Caco-2 (cell line): ENCODE results near the gene TUBA8. TPM values are rescaled to one million over a fixed set of nuclear protein-coding genes. Genes with fewer than 3 reads are reported as not detected.

Experiments
- BruUV-seq: library from RNA; stranded (reverse); fragments of 400-500 nt; replicated peaks from 2 replicates; lab custom pipeline; 2021; lab: Mats Ljungman, UMichigan
- CTCF ChIA-PET: fragments of 300-600 bp; sonication (Branson Sonifier 250); formaldehyde crosslinking; loops from one replicate; lab custom pipeline; 2022; ENCODE audit warnings: antibody characterized with exemption; lab: Charles Lee
- POLR2A ChIA-PET: fragments of 300-600 bp; sonication (Branson Sonifier 250); formaldehyde crosslinking; loops from one replicate; lab custom pipeline; 2022; ENCODE audit warnings: antibody characterized with exemption; lab: Charles Lee
- DNase-seq, 2 experiments: peaks; one replicate each; pipeline versions ENCODE4 v3.0.0 to v3.0.0-alpha.2; 2020 to 2022
- H3K27me3 ChIP-seq: replicated peaks from 2 replicates; pipeline ENCODE4 v1.6.0; 2011; ENCODE audit warnings: low read length; ENCODE audit not compliant: control insufficient read depth, insufficient read depth
- H3K36me3 ChIP-seq: 2 replicates; pipeline ENCODE4 v1.5.1; 2011; ENCODE audit warnings: low read length; ENCODE audit not compliant: control insufficient read depth, insufficient read depth
- H3K4me1 ChIP-seq: fragments of 250-450 bp; sonication (Bioruptor Pico); 2 replicates; pipeline ENCODE4 v1.5.1; 2020; ENCODE audit warnings: mild to moderate bottlenecking
- H3K4me3 ChIP-seq: 2 replicates; pipeline ENCODE4 v1.5.1; 2011; ENCODE audit warnings: low read depth, mild to moderate bottlenecking, control low read depth, low read length
- H3K9me3 ChIP-seq: fragments of 250-450 bp; sonication (Bioruptor Pico); 2 replicates; pipeline ENCODE4 v1.5.1; 2020; ENCODE audit warnings: mild to moderate bottlenecking, moderate library complexity
- H3K27ac Mint-ChIP-seq: one replicate; pipeline ENCODE4 v1.8.0; 2022; ENCODE audit warnings: mixed read lengths; ENCODE audit not compliant: unreplicated experiment
- H3K27me3 Mint-ChIP-seq: one replicate; pipeline ENCODE4 v1.8.0; 2022; ENCODE audit warnings: mixed read lengths; ENCODE audit not compliant: insufficient read depth, unreplicated experiment
- H3K36me3 Mint-ChIP-seq: one replicate; pipeline ENCODE4 v1.8.0; 2022; ENCODE audit warnings: mild to moderate bottlenecking, mixed read lengths; ENCODE audit not compliant: insufficient read depth, unreplicated experiment
- H3K4me1 Mint-ChIP-seq: one replicate; pipeline ENCODE4 v1.8.0; 2022; ENCODE audit warnings: low read depth, mixed read lengths; ENCODE audit not compliant: unreplicated experiment
- H3K4me3 Mint-ChIP-seq: one replicate; pipeline ENCODE4 v1.8.0; 2022; ENCODE audit warnings: mild to moderate bottlenecking, moderate library complexity, mixed read lengths; ENCODE audit not compliant: unreplicated experiment
- H3K9me3 Mint-ChIP-seq: one replicate; pipeline ENCODE4 v1.8.0; 2022; ENCODE audit warnings: mixed read lengths; ENCODE audit not compliant: unreplicated experiment
- CTCF ChIP-seq, 2 experiments: fragments of 200-600 bp in 1 of 2; IDR thresholded peaks; 1 replicate in 1 of 2; 2 replicates in 1 of 2; pipeline versions ENCODE4 v1.5.1 to v1.8.0; 2011 to 2022; ENCODE audit warnings: antibody characterized with exemption in 1 of 2, control low read depth in 1 of 2, inconsistent platforms in 1 of 2, low read depth in 1 of 2, low read length in 1 of 2, mild to moderate bottlenecking in 1 of 2, moderate library complexity in 1 of 2; ENCODE audit not compliant: insufficient read depth in 1 of 2, severe bottlenecking in 1 of 2, unreplicated experiment in 1 of 2
- intact Hi-C: fragments of 100-400 bp; cut with micrococcal nuclease; formaldehyde crosslinking; loops from one replicate; pipeline ENCODE4 v1.10.0; 2022; ENCODE audit not compliant: unreplicated experiment
- total RNA-seq: library from RNA; stranded (reverse); gene quantifications from 2 replicates; pipeline ENCODE4 v1.2.3, GENCODE V29; 2022

TUBA8 gene
- total RNA-seq, 1 experiment from 2014 or later: 0.73 TPM

- peaks cover 6% of the 10 kb centered on the region for H3K4me1 Mint-ChIP-seq
- H3K9me3 Mint-ChIP-seq: no peaks in the 10 kb centered on the region
- H3K4me3 ChIP-seq: no peak overlapping the region
- H3K36me3 ChIP-seq: peaks cover 2% of the 10 kb centered on the region; the same call in 1 of the 2 replicates
- no peaks in the 10 kb centered on the region for H3K27me3 Mint-ChIP-seq
- ChIA-PET POLR2A (no interaction called here), CTCF (no interaction called here)
- DNase-seq: no peak
- TSS peak; percentile 17 for BruUV-seq
- no peaks in the 10 kb centered on the region for H3K9me3 ChIP-seq
- peaks cover 54% of the 10 kb centered on the region for H3K36me3 Mint-ChIP-seq
- no peak for TF ChIP-seq CTCF (IDR thresholded peaks at IDR 0.05; ENCODE audit: insufficient read depth in 1 of 2, low read depth in 1 of 2, low read length in 1 of 2, severe bottlenecking in 1 of 2, unreplicated experiment in 1 of 2)
- H3K4me1 ChIP-seq: 0 out of 2 replicates have a peak, but pooled peaks cover 5% of the 10 kb centered on the region
- intact Hi-C loops: no loop called here
- H3K4me3 Mint-ChIP-seq: no peak overlapping the region
- H3K27me3 ChIP-seq: no peaks in the 10 kb centered on the region
- H3K27ac Mint-ChIP-seq: no peak overlapping the region
Observed at GRCh38 chr22:18090286-18090685, 20.3 kb upstream of the TUBA8 start.

- Mint-ChIP-seq H3K4me1 (peaks cover 6% of the 10 kb centered on the region), H3K9me3 (no peaks in the 10 kb centered on the region), H3K36me3 (peaks cover 48% of the 10 kb centered on the region), H3K27ac (no peak overlapping the region), H3K4me3 (no peak overlapping the region), H3K27me3 (no peaks in the 10 kb centered on the region)
- H3K4me1 ChIP-seq: 0 out of 2 replicates have a peak, but pooled peaks cover 5% of the 10 kb centered on the region
- BruUV-seq: no TSS peak
- ChIA-PET POLR2A (no interaction called here), CTCF (no interaction called here)
- DNase-seq: no peak
- intact Hi-C loops: no loop called here
- TF ChIP-seq CTCF (IDR thresholded peaks at IDR 0.05; ENCODE audit: insufficient read depth in 1 of 2, low read depth in 1 of 2, low read length in 1 of 2, severe bottlenecking in 1 of 2, unreplicated experiment in 1 of 2): no peak
- no peaks in the 10 kb centered on the region for H3K27me3 ChIP-seq
- H3K36me3 ChIP-seq: no peaks in the 10 kb centered on the region
- H3K9me3 ChIP-seq: no peaks in the 10 kb centered on the region
- no peak overlapping the region for H3K4me3 ChIP-seq
Observed at GRCh38 chr22:18091478-18091877, 19.1 kb upstream of the TUBA8 start.

- Mint-ChIP-seq H3K4me1 (peaks cover 6% of the 10 kb centered on the region), H3K27me3 (no peaks in the 10 kb centered on the region), H3K36me3 (peaks cover 51% of the 10 kb centered on the region), H3K9me3 (no peaks in the 10 kb centered on the region), H3K27ac (no peak overlapping the region), H3K4me3 (no peak overlapping the region)
- DNase-seq: peak in 1 of 2 experiments; percentile 51
- H3K4me1 ChIP-seq: 0 out of 2 replicates have a peak, but pooled peaks cover 5% of the 10 kb centered on the region
- intact Hi-C loops: no loop called here
- POLR2A ChIA-PET: no interaction called here
- H3K36me3 ChIP-seq: no peaks in the 10 kb centered on the region
- H3K9me3 ChIP-seq: no peaks in the 10 kb centered on the region
- CTCF ChIA-PET: no interaction called here
- no peak overlapping the region for H3K4me3 ChIP-seq
- no peak for TF ChIP-seq CTCF (IDR thresholded peaks at IDR 0.05; ENCODE audit: insufficient read depth in 1 of 2, low read depth in 1 of 2, low read length in 1 of 2, severe bottlenecking in 1 of 2, unreplicated experiment in 1 of 2)
- BruUV-seq: no TSS peak
- no peaks in the 10 kb centered on the region for H3K27me3 ChIP-seq
Observed at GRCh38 chr22:18091916-18092526, 18.6 kb upstream of the TUBA8 start.
